HuH-7 (cell line): ENCODE data around the gene SOWAHA.
A peak's percentile ranks its signal among the peaks of the same experiment; 100 is the strongest.

Experiments
- DNase-seq: peaks from one replicate; pipeline ENCODE4 v3.0.0; 2011; ENCODE audit warnings: low spot score

SOWAHA gene

DNA sequence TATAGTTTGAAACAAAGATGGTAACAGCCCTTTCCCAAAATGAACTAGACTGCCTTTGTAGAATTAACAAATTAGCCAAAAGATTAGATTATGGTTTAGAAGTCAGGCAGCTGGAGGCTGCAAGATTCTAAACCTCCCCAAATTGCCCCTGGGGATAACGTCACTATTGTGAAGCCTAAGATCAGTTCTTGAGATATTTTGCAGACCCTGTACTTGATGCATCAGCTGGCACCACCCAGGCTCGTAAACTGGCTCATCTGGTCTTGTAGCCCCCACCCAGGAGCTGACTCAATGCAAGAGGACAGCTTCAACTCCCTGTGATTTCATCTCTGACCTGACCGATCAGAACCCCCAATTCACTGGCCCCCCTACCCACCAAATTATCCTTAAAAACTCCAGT, 4.2 kb upstream of the SOWAHA start:
- DNase-seq, result no peak

DNA sequence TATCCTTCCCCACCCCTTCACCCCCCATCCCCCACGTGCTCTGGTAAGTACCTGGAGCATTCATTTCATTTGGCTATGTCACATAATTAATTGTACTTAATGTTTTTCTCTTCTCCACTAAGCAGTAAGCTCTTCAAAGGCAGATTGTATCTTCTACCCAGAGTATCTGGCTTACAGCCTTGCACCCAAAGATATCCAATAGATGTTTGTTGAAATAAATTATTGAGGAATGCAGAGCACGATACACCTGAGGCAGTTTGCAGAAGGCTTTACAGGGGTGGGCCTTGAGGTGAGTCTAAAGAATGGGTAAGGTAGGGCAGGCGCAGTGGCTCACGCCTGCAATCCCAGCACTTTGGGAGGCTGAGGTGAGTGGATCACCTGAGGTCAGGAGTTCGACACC, 2.5 kb upstream of the SOWAHA start:
- no peak for DNase-seq

GRCh38 chr5:132812123-132812765, 858 bp upstream of the SOWAHA start:
- no peak for DNase-seq

DNA sequence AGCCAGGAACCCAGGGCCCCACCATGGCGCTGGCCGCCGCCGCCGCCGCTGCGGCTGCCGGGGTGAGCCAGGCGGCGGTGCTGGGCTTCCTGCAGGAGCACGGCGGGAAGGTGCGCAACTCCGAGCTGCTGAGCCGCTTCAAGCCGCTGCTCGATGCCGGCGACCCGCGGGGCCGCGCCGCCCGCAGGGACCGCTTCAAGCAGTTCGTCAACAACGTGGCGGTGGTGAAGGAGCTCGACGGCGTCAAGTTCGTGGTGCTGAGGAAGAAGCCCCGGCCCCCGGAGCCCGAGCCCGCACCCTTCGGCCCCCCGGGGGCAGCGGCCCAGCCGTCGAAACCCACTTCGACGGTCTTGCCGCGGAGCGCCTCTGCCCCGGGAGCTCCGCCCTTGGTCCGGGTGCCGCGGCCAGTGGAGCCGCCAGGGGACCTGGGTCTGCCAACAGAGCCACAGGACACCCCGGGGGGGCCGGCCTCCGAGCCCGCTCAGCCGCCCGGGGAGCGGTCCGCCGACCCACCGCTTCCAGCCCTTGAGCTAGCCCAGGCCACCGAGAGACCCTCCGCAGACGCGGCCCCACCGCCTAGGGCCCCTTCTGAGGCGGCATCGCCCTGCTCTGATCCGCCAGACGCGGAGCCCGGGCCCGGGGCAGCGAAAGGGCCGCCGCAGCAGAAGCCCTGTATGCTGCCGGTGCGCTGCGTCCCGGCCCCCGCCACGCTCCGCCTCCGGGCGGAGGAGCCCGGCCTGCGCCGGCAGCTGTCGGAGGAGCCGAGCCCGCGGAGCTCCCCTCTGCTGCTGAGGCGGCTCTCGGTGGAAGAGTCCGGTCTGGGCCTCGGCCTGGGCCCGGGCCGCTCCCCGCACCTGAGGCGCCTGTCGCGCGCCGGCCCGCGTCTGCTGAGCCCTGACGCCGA, 749 bp downstream of the SOWAHA start:
- peak; percentile 59 for DNase-seq

DNA sequence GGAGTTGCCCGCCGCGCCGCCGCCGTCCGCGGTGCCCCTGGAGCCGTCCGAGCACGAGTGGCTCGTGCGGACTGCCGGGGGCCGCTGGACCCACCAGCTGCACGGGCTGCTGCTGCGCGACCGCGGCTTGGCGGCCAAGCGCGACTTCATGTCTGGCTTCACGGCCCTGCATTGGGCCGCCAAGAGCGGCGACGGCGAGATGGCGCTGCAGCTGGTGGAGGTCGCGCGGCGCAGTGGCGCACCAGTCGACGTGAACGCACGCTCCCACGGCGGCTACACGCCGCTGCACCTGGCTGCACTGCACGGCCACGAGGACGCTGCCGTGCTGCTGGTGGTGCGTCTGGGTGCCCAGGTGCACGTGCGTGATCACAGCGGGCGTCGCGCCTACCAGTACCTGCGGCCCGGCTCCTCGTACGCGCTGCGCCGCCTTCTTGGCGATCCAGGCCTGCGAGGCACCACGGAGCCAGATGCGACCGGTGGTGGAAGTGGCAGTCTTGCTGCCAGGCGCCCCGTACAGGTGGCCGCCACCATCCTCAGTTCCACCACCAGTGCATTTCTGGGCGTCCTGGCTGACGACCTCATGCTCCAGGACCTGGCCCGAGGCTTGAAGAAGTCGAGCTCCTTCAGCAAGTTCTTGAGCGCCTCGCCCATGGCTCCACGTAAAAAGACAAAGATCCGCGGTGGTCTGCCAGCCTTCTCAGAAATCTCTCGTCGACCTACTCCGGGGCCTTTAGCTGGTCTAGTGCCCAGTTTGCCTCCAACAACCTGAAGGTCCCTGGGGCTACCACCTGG, 1.6 kb downstream of the SOWAHA start:
- no peak for DNase-seq

DNA sequence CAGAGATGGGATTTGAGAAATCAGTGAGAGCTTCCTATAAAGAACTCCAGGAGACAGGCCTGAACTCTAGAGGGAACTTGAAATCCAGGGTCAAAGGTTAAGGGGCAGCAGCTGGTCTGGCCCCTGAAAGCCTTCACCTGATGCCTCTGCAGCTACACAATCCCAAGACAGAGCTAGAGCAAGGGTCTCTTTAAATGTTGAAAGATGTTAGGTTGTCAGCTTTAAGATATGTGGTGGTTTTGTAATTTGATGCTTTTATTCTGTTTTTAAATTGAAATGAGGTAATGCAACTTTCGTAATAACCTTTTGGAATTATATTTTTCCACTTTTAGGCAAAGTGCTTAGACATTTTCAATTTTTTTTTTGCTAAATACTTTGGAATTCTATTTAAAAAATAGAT, 2.4 kb downstream of the SOWAHA start:
- DNase-seq, result no peak

- no peak for DNase-seq
Observed at GRCh38 chr5:132816083-132816482, 3.0 kb downstream of the SOWAHA start.

DNA sequence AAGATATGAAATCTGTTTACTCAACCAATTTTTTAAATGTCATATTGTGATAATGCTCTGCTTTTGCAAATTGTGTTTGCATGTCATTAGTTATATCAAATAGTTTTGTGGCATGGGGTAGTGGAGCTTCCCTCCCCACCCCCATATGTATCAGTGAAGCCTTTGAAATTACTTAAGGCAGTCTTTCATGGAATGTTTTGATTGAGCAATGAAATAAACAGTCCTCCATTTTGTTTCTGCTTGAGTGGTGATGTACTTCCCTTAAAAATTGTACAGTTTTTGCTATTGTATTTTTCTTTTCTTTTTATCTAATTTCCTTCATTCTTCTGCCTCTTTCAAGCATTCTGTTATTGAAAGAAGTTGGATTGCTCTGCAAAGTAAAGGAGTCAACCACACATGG, 3.5 kb downstream of the SOWAHA start:
- no peak for DNase-seq

- DNase-seq, result no peak
Observed at GRCh38 chr5:132817011-132817410, 3.9 kb downstream of the SOWAHA start.

- DNase-seq, result no peak
Observed at GRCh38 chr5:132819468-132819867, 6.4 kb downstream of the SOWAHA start.

DNA sequence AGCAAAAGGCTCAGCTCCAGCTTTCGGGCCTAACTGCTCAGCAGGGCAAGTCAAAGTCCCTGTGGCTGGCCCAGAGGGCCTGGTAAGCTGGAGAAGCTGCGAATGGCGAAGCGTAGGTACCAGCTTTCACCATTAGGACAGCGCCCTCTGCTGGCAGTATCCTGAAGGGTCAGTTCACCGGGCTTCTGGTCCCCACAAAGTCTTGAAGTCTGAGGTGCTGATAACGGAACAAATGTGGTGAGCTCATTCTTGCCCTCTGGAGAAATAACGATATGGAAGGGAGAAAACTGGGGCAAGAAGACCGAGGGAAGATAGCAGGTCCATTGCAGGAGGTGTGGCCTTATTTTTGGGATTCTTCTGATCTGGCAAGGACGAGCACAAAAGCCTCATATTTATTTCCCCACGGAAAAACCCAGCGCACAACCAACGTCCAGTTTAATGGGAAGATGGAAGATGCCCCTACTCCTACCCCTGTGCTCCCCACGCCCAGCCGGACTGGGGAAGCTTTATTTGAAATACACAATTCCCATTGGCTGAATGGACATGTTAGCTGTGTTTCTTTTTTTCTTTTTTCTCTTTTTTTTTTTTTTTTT, 7.2 kb downstream of the SOWAHA start:
- DNase-seq, result peak; percentile 96

DNA sequence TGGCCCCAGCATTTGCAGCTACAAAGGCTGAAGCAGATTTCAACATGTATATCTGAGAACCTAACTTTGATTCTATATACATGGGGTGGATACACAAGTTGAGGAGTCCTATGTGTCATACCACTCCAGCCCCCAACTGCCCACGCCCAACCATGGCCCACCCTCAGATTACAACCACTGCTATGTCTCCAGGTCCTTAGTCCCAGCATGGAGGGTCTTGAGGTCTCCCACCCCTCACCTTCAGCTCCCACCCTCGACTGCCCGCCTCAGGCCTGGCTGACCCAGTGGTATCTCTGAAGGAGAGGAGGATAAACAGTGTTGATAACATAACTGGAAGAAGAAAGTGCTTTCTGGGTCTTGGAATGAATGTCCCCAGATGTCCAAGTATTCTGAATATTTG, 8.2 kb downstream of the SOWAHA start:
- DNase-seq, result no peak

DNA sequence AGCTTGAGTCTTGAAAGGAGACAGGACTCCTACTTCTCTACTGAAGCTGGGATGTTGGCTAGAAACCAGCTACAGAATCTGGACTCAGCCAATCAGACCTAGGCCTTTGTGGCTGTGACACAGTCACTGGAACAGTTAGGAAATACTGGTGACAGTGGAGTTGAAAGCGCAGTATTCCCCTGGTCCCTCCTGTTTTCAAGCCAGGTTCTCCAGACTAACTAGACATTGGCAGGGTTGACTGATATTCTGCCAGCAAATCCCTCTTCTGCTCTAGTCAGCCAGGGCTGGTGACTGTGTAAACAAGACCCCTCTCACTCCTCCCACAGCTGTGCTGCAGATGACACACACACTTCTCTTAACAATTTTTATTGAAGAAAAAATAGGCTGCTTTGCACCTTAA, 8.7 kb downstream of the SOWAHA start:
- DNase-seq, result no peak

GRCh38 chr5:132822650-132823480, 9.8 kb downstream of the SOWAHA start:
- no peak for DNase-seq

GRCh38 chr5:132823481-132824050, 10.5 kb downstream of the SOWAHA start:
- no peak for DNase-seq

DNA sequence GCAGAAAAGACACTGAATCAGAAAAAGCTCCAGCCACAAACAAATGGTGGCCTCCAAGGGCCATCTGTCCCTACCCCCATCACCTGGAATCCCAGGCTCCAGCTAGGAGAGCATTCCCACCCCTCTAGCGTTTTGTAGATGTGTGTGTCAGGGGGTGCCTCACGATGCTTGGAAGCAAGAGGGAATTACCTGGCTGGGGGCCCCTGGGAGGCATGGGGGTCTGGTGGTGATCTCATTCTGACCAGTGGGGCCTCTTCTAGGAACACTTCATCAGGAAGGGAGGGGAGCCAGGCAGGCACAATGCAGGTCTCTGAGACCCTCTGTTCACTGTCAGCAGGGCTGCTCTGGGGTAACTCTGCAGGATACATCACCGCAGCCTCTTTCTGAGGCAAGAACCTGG, 11.3 kb downstream of the SOWAHA start:
- no peak for DNase-seq

GRCh38 chr5:132825033-132825833, 12.1 kb downstream of the SOWAHA start:
- no peak for DNase-seq

DNA sequence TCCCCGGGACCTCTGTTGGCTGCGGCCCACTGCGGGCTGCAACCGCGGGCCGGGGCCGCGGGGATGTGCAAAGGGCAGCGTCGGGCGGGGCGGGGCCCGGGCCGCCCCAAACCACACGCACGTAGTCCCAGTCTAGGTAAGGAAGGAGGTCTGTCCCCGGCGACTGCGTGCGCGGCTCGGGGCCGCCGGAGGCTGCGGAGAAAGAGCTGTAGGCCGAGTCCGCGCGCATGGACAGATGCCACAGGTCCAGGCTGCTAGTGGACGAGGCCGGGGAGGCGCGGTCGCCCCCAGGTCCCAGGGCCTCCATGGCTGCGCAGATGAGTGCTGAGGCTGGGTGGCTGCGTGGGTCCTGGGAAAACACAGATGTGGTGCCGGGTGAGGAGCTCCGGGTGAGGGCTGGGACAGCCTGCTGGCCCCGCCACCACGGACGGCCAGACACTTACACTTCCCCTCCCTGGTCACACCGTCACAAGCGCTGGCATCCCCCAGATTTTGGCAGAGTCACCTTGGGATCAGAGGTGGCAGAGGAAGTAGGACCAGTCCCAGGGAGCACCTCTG, 12.8 kb downstream of the SOWAHA start:
- DNase-seq, result no peak

DNA sequence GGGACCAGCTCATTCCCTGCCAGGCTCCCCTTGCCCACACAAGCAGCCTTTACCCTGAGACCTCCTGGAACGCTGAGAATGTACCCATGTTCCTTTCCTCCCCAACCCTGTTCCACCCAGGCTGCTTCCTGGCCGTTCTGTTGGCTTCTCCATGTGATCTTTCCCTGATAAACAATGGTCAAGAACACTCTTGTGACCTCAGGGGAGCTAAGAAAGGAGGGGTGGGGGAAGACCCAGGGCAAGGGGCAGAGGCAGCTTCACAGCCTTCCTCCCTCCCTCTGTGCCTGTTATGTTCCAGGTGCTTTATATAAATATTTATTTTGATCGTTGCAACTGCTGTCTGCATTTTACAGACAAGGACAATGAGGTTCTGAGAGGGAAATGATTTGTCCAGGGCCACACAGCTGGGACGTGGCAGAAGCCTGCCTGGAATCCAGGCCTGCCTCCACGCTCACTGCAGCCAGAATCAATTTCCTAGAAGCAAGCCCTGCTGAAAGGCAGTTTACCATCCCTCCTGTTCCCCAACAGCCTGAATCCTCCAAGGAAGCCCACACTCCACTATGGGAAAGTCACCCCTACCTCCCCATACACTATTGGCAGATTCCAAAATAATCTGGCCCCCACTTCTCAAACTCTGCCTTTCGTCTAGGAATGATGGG, 13.5 kb downstream of the SOWAHA start:
- no peak for DNase-seq
